Panc1 (cell line): Measurements from ENCODE around the gene IFT172.

Experiments used
- POLR2AphosphoS5 ChIP-seq: IDR thresholded peaks from 2 replicates; pipeline ENCODE4 v1.6.1; 2012; ENCODE audit warnings: mild to moderate bottlenecking, low read depth, low read length, moderate library complexity
- SIN3A ChIP-seq: IDR thresholded peaks from 2 replicates; pipeline ENCODE4 v1.6.1; 2012; ENCODE audit warnings: low read depth, mild to moderate bottlenecking, low read length, moderate library complexity, borderline replicate concordance; ENCODE audit not compliant: insufficient read depth
- TCF7L2 ChIP-seq: IDR thresholded peaks from 2 replicates; pipeline ENCODE4 v1.6.1; 2011; ENCODE audit warnings: mild to moderate bottlenecking, low read depth, low read length, inconsistent platforms
- TF ChIP-seq, protein P1 (sequence below): fragments of 450-650 bp; IDR thresholded peaks from 2 replicates; pipeline ENCODE4 v1.5.1; 2017; ENCODE audit warnings: mild to moderate bottlenecking
- TF ChIP-seq, protein P2 (sequence below), 2 experiments: IDR thresholded peaks; 2 replicates each; pipeline ENCODE4 v1.6.1; 2011 to 2012; ENCODE audit warnings: low read depth in 2 of 2, control low read depth in 1 of 2, low read length in 1 of 2, mild to moderate bottlenecking in 1 of 2, moderate library complexity in 1 of 2; ENCODE audit not compliant: insufficient read depth in 1 of 2

DNA sequence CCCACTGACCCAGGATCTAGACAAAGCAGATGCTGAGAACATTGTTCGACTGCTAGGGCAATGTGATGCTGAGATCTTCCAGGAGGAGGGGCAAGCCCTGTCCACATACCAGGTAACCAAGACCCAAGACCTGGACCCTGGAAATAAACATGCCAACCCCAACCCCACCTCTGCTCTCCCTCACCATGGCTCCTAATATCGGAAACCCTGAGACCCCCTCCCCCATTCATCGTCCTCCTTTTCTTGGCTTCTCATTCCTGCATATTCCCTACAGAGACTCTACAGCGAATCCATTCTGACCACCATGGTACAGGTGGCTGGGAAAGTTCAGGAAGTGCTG is 7.7 kb upstream of the IFT172 start:
- TF ChIP-seq SIN3A (no peak), POLR2AphosphoS5 (no peak), TCF7L2 (no peak)
- TF ChIP-seq, protein P1, sequence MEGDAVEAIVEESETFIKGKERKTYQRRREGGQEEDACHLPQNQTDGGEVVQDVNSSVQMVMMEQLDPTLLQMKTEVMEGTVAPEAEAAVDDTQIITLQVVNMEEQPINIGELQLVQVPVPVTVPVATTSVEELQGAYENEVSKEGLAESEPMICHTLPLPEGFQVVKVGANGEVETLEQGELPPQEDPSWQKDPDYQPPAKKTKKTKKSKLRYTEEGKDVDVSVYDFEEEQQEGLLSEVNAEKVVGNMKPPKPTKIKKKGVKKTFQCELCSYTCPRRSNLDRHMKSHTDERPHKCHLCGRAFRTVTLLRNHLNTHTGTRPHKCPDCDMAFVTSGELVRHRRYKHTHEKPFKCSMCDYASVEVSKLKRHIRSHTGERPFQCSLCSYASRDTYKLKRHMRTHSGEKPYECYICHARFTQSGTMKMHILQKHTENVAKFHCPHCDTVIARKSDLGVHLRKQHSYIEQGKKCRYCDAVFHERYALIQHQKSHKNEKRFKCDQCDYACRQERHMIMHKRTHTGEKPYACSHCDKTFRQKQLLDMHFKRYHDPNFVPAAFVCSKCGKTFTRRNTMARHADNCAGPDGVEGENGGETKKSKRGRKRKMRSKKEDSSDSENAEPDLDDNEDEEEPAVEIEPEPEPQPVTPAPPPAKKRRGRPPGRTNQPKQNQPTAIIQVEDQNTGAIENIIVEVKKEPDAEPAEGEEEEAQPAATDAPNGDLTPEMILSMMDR: no peak
- TF ChIP-seq, protein P2, sequence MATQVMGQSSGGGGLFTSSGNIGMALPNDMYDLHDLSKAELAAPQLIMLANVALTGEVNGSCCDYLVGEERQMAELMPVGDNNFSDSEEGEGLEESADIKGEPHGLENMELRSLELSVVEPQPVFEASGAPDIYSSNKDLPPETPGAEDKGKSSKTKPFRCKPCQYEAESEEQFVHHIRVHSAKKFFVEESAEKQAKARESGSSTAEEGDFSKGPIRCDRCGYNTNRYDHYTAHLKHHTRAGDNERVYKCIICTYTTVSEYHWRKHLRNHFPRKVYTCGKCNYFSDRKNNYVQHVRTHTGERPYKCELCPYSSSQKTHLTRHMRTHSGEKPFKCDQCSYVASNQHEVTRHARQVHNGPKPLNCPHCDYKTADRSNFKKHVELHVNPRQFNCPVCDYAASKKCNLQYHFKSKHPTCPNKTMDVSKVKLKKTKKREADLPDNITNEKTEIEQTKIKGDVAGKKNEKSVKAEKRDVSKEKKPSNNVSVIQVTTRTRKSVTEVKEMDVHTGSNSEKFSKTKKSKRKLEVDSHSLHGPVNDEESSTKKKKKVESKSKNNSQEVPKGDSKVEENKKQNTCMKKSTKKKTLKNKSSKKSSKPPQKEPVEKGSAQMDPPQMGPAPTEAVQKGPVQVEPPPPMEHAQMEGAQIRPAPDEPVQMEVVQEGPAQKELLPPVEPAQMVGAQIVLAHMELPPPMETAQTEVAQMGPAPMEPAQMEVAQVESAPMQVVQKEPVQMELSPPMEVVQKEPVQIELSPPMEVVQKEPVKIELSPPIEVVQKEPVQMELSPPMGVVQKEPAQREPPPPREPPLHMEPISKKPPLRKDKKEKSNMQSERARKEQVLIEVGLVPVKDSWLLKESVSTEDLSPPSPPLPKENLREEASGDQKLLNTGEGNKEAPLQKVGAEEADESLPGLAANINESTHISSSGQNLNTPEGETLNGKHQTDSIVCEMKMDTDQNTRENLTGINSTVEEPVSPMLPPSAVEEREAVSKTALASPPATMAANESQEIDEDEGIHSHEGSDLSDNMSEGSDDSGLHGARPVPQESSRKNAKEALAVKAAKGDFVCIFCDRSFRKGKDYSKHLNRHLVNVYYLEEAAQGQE (IDR thresholded peaks at IDR 0.05; ENCODE audit: insufficient read depth in 1 of 2, low read depth in 2 of 2, low read length in 1 of 2): no peak
